Measurements from ENCODE around the gene YAF2.

- TF ChIP-seq, protein P1, sequence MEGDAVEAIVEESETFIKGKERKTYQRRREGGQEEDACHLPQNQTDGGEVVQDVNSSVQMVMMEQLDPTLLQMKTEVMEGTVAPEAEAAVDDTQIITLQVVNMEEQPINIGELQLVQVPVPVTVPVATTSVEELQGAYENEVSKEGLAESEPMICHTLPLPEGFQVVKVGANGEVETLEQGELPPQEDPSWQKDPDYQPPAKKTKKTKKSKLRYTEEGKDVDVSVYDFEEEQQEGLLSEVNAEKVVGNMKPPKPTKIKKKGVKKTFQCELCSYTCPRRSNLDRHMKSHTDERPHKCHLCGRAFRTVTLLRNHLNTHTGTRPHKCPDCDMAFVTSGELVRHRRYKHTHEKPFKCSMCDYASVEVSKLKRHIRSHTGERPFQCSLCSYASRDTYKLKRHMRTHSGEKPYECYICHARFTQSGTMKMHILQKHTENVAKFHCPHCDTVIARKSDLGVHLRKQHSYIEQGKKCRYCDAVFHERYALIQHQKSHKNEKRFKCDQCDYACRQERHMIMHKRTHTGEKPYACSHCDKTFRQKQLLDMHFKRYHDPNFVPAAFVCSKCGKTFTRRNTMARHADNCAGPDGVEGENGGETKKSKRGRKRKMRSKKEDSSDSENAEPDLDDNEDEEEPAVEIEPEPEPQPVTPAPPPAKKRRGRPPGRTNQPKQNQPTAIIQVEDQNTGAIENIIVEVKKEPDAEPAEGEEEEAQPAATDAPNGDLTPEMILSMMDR (IDR thresholded peaks at IDR 0.05) = no peak
- no peak for TF ChIP-seq EZH2 (IDR thresholded peaks at IDR 0.05)
These were observed 96.0 kb downstream of the YAF2 start for GRCh38 chr12:42141981-42142606.
